PC-3 (cell line): Measurements from ENCODE around the gene AQP2. TPM values are rescaled to one million over a fixed set of nuclear protein-coding genes. Genes with fewer than 3 reads are reported as not detected.

Experiments
- ATAC-seq: fragments of 200-7000 bp; cut with Tn5 transposase; 2 replicates; pipeline ENCODE4 v1.9.1; 2020; ENCODE audit warnings: mild to moderate bottlenecking, moderate library complexity
- BruUV-seq: library from RNA; stranded (reverse); fragments of 400-500 nt; replicated peaks from 2 replicates; lab custom pipeline; 2021; lab: Mats Ljungman, UMichigan
- CTCF ChIA-PET: fragments of 300-600 bp; sonication (Branson Sonifier 250); formaldehyde crosslinking; loops from one replicate; lab custom pipeline; 2022; ENCODE audit warnings: antibody characterized with exemption; lab: Charles Lee
- POLR2A ChIA-PET: fragments of 300-600 bp; sonication (Branson Sonifier 250); formaldehyde crosslinking; loops from one replicate; lab custom pipeline; 2022; ENCODE audit warnings: antibody characterized with exemption; ENCODE audit not compliant: unreplicated experiment; lab: Charles Lee
- DNase-seq: peaks from one replicate; pipeline ENCODE4 v3.0.0-alpha.2; 2015
- H2AFZ ChIP-seq: fragments of 300-600 bp; sonication (generic); 2 replicates; pipeline ENCODE4 v1.6.0; 2016; ENCODE audit warnings: antibody characterized with exemption, low read length
- H3F3A ChIP-seq: fragments of 300-600 bp; sonication (generic); one replicate; pipeline ENCODE4 v1.6.0; 2017; ENCODE audit warnings: antibody characterized with exemption, low read length, control low read depth, mild to moderate bottlenecking; ENCODE audit not compliant: unreplicated experiment
- H3K27ac ChIP-seq: fragments of 300-600 bp; sonication (generic); 2 replicates; pipeline ENCODE4 v1.5.1; 2016; ENCODE audit warnings: mild to moderate bottlenecking, low read length
- H3K27me3 ChIP-seq: fragments of 300-600 bp; sonication (generic); 2 replicates; pipeline ENCODE4 v1.6.1; 2016; ENCODE audit warnings: low read length, mixed read lengths
- H3K36me3 ChIP-seq: fragments of 300-600 bp; sonication (generic); 2 replicates; pipeline ENCODE4 v1.6.1; 2016; ENCODE audit warnings: low read depth, mixed run types, low read length, mixed read lengths
- H3K4me1 ChIP-seq: fragments of 300-600 bp; sonication (generic); 2 replicates; pipeline ENCODE4 v1.5.1; 2016; ENCODE audit warnings: low read length; ENCODE audit not compliant: insufficient read depth
- H3K4me2 ChIP-seq: fragments of 300-600 bp; sonication (generic); 2 replicates; pipeline ENCODE4 v1.6.0; 2016; ENCODE audit warnings: low read length
- H3K4me3 ChIP-seq: fragments of 300-600 bp; sonication (generic); 2 replicates; pipeline ENCODE4 v1.5.1; 2016; ENCODE audit warnings: mild to moderate bottlenecking, low read length, mixed read lengths
- H3K79me2 ChIP-seq: fragments of 300-600 bp; sonication (generic); 2 replicates; pipeline ENCODE4 v1.6.1; 2017; ENCODE audit warnings: low read length, mixed read lengths
- H3K9ac ChIP-seq: fragments of 300-600 bp; sonication (generic); 2 replicates; pipeline ENCODE4 v1.6.0; 2016; ENCODE audit warnings: mild to moderate bottlenecking, low read length
- H3K9me2 ChIP-seq: fragments of 300-600 bp; sonication (generic); replicated peaks from 2 replicates; pipeline ENCODE4 v1.6.1; 2016; ENCODE audit warnings: mixed run types, low read length, mixed read lengths
- H3K9me3 ChIP-seq: fragments of 300-600 bp; sonication (generic); 2 replicates; pipeline ENCODE4 v1.6.1; 2016; ENCODE audit warnings: low read length, mixed read lengths
- H4K20me1 ChIP-seq: fragments of 300-600 bp; sonication (generic); 2 replicates; pipeline ENCODE4 v1.6.1; 2016; ENCODE audit warnings: low read length, mixed read lengths
- EZH2 ChIP-seq: fragments of 300-600 bp; sonication (generic); IDR thresholded peaks from one replicate; pipeline ENCODE4 v1.6.1; 2017; ENCODE audit warnings: antibody characterized with exemption, mild to moderate bottlenecking, low read length; ENCODE audit not compliant: unreplicated experiment
- EZH2phosphoT487 ChIP-seq: fragments of 300-600 bp; sonication (generic); IDR thresholded peaks from 2 replicates; pipeline ENCODE4 v1.6.1; 2018; ENCODE audit warnings: mild to moderate bottlenecking, antibody characterized with exemption, low read length, borderline replicate concordance
- intact Hi-C: fragments of 100-400 bp; cut with micrococcal nuclease; formaldehyde crosslinking; loops from 2 replicates; pipeline ENCODE4 v1.9.0; 2023
- total RNA-seq: library from RNA; depleted of rRNA; stranded (reverse); fragments of >200 nt; gene quantifications from 2 replicates; pipeline ENCODE4 v1.2.3, GENCODE V29; 2014
- TF ChIP-seq, protein P1 (sequence below): fragments of 300-600 bp; sonication (generic); conservative IDR thresholded peaks from 2 replicates; pipeline ENCODE4 v1.5.1; 2017; ENCODE audit warnings: antibody characterized with exemption, low read depth, mild to moderate bottlenecking, low read length

The AQP2 gene
- total RNA-seq, 1 experiment from 2014 or later, result not detected

DNA sequence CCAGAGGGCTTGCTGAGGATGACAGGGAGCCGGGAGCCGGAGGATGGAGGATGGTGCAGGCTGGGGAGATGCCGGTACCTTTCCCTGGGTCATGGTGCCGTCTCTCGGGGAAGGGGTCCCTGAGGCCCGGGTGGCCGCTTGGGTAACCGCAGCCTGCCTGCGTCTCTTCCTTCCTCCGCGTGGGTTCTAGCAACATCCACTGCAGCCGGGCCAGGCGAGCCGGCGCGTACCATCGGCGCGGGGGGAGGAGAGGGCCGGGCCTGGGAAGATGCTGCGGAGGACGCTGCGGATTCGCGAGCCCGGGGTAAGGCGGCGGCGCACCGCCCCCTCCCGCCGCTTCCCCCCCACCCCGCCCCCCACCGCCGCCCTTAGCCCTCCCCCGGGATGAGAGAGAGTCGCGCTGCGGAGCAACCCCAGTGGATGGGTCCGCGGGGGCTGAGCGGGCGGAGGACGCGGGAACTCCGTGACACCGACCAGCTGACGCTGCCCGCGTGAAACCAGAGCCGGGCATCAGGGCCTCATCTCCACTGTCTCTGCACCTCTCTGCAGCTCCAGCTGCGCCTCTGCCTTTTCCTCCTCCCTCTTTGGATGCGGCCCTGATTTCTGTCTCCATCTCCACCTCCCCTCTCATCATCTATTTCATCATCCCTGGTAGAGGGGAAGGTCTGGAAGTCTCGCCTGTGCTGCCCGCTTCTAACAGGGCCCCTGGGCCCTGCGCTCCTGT is 46.7 kb upstream of the AQP2 start, which contains the start of gene FAIM2:
Gene FAIM2 (minus strand): TSS at position 201 of the 724 bp plus-strand sequence. CDS start 108 bp downstream, at position 93.
- intact Hi-C loops, result no loop called here
- H2AFZ ChIP-seq, result no peak within 1 kb of the TSS
- no peak within 1 kb of the TSS for H3K27ac ChIP-seq

DNA sequence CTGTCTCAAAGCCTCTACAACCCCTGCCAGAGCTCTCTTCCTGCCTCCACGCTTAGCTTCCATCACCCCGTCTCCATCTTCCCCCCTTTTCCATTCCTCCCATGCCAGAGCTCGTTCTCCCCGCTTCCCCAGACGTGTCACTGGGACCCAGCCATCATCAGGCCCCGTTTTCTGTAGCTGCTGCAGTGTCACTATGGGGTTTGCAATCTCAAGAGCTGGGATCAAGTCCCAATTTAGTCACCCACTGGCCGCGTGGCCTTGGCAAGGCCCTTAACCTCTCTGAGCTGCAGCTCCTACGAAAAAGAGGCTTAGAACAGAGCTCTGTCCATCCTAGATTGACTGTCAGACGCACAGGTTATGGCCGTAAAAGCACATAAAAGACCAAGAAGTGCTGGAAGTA is 45.9 kb upstream of the AQP2 start:
- Histone ChIP-seq H3F3A (no peaks in the 10 kb centered on the region), H3K27me3 (no peaks in the 10 kb centered on the region), H3K4me2 (no peak overlapping the region), H2AFZ (no peak overlapping the region), H3K79me2 (no peaks in the 10 kb centered on the region), H3K36me3 (no peaks in the 10 kb centered on the region), H4K20me1 (no peaks in the 10 kb centered on the region), H3K4me3 (no peak overlapping the region), H3K27ac (no peak overlapping the region), H3K9ac (no peak overlapping the region), H3K9me2 (no peaks in the 10 kb centered on the region), H3K9me3 (no peaks in the 10 kb centered on the region), H3K4me1 (no peaks in the 10 kb centered on the region)
- DNase-seq, result no peak
- ATAC-seq, result no peak
- CTCF ChIA-PET, result interaction anchor here (0.6 kb wide), 1 partner anchor 161 kb away, joined by 3 read pairs; no protein-coding TSS in a partner anchor
- no peak for TF ChIP-seq EZH2phosphoT487
- TF ChIP-seq EZH2, result no peak
- TF ChIP-seq, protein P1, sequence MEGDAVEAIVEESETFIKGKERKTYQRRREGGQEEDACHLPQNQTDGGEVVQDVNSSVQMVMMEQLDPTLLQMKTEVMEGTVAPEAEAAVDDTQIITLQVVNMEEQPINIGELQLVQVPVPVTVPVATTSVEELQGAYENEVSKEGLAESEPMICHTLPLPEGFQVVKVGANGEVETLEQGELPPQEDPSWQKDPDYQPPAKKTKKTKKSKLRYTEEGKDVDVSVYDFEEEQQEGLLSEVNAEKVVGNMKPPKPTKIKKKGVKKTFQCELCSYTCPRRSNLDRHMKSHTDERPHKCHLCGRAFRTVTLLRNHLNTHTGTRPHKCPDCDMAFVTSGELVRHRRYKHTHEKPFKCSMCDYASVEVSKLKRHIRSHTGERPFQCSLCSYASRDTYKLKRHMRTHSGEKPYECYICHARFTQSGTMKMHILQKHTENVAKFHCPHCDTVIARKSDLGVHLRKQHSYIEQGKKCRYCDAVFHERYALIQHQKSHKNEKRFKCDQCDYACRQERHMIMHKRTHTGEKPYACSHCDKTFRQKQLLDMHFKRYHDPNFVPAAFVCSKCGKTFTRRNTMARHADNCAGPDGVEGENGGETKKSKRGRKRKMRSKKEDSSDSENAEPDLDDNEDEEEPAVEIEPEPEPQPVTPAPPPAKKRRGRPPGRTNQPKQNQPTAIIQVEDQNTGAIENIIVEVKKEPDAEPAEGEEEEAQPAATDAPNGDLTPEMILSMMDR, result no peak
- intact Hi-C loops, result no loop called here
- BruUV-seq, result no TSS peak
- POLR2A ChIA-PET, result no interaction called here

More for the DNA sequence above, 46.7 kb upstream of the AQP2 start, which contains the start of gene FAIM2:
- Histone ChIP-seq H3K79me2 (no peaks in the 10 kb centered on the region), H3K9me3 (no peaks in the 10 kb centered on the region), H3K27me3 (no peaks in the 10 kb centered on the region), H3K36me3 (no peaks in the 10 kb centered on the region), H4K20me1 (no peaks in the 10 kb centered on the region), H3K4me3 (no peak within 1 kb of the TSS), H3K4me1 (no peaks in the 10 kb centered on the region), H3K4me2 (no peak within 1 kb of the TSS), H3K9ac (no peak within 1 kb of the TSS), H3F3A (no peaks in the 10 kb centered on the region), H3K9me2 (no peaks in the 10 kb centered on the region)
- no peak for ATAC-seq
- no peak for DNase-seq
- CTCF ChIA-PET, result no interaction called here
- no TSS peak for BruUV-seq
- TF ChIP-seq EZH2phosphoT487, result no peak
- no peak for TF ChIP-seq EZH2
- TF ChIP-seq, protein P1, result no peak
- POLR2A ChIA-PET, result no interaction called here

DNA sequence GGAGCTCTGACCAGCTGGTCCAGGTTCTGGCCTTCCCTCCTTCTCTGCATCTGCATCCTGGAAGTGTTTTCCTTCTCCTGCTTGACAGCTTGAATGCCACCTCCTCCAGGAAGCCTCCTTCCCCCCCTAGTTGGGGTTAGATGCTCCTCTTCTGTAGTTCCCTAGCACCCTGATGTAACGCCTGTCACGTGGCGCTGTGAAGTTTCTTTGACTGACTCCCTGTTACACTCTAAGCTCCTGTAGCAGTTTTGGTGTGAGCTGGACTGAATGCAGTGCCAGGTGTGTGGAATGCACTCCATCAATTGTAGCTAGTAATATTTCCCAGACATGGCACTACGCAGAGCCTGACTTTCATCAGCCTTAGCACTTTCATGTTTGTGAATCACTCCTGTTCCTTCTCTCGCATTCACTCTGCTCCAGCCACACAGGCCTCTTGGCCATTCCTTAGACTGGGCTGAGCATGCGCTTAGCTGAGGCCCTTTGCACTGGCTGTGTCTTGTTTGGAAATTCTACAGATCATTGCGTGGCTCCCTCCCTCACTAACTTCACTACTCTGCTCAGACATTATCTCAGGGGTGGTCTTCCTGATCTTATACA is 44.7 kb upstream of the AQP2 start:
- H3K36me3 ChIP-seq, result no peaks in the 10 kb centered on the region
- H3F3A ChIP-seq, result no peaks in the 10 kb centered on the region
- H2AFZ ChIP-seq, result no peak overlapping the region
- POLR2A ChIA-PET, result no interaction called here
- no peaks in the 10 kb centered on the region for H4K20me1 ChIP-seq
- no peak overlapping the region for H3K9ac ChIP-seq
- TF ChIP-seq EZH2 (no peak), EZH2phosphoT487 (no peak)
- TF ChIP-seq, protein P1, result no peak
- no peaks in the 10 kb centered on the region for H3K4me1 ChIP-seq
- no peaks in the 10 kb centered on the region for H3K9me2 ChIP-seq
- CTCF ChIA-PET, result interaction anchor here (0.5 kb wide), 1 partner anchor 66 kb away, joined by 3 read pairs; no protein-coding TSS in a partner anchor
- H3K27ac ChIP-seq, result no peak overlapping the region
- H3K9me3 ChIP-seq, result no peaks in the 10 kb centered on the region
- H3K79me2 ChIP-seq, result no peaks in the 10 kb centered on the region
- no peak overlapping the region for H3K4me3 ChIP-seq
- no peak for ATAC-seq
- no peak overlapping the region for H3K4me2 ChIP-seq
- BruUV-seq, result no TSS peak
- H3K27me3 ChIP-seq, result no peaks in the 10 kb centered on the region
- DNase-seq, result no peak
- intact Hi-C loops, result no loop called here
